Progenitor cell of endocrine pancreas (in vitro differentiated cells): ENCODE data around the gene PLXDC2. TPM values are rescaled to one million over a fixed set of nuclear protein-coding genes. Genes with fewer than 3 reads are reported as not detected.
A peak's percentile ranks its signal among the peaks of the same experiment; 100 is the strongest.

Source experiments
- DNase-seq: peaks from one replicate; pipeline ENCODE4 v3.0.0; 2021; ENCODE audit warnings: low spot score; ENCODE audit not compliant: unreplicated experiment
- H3K27ac Mint-ChIP-seq: 2 replicates; pipeline ENCODE4 v1.8.0; 2021; ENCODE audit warnings: mild to moderate bottlenecking, moderate library complexity, mixed read lengths
- H3K27me3 Mint-ChIP-seq: 2 replicates; pipeline ENCODE4 v1.8.0; 2021; ENCODE audit warnings: mixed read lengths
- H3K36me3 Mint-ChIP-seq: 2 replicates; pipeline ENCODE4 v1.8.0; 2022; ENCODE audit warnings: mixed read lengths; ENCODE audit not compliant: insufficient read depth
- H3K4me1 Mint-ChIP-seq: 2 replicates; pipeline ENCODE4 v1.8.0; 2021; ENCODE audit warnings: low read depth, mixed read lengths
- H3K4me3 Mint-ChIP-seq: 2 replicates; pipeline ENCODE4 v1.8.0; 2021; ENCODE audit warnings: low read depth, mild to moderate bottlenecking, moderate library complexity, mixed read lengths
- H3K9me3 Mint-ChIP-seq: 2 replicates; pipeline ENCODE4 v1.8.0; 2021; ENCODE audit warnings: low read depth, mixed read lengths
- total RNA-seq: library from RNA; stranded (reverse); gene quantifications from 2 replicates; pipeline ENCODE4 v1.2.1, GENCODE V29; 2021
- TF ChIP-seq, protein P1 (sequence below): fragments of 200-600 bp; sonication (generic); IDR thresholded peaks from one replicate; pipeline ENCODE4 v1.5.0; 2021; ENCODE audit warnings: antibody characterized with exemption, mild to moderate bottlenecking; ENCODE audit not compliant: unreplicated experiment

PLXDC2 gene
- total RNA-seq, 1 donor from 2014 or later: 44.3 TPM

DNA sequence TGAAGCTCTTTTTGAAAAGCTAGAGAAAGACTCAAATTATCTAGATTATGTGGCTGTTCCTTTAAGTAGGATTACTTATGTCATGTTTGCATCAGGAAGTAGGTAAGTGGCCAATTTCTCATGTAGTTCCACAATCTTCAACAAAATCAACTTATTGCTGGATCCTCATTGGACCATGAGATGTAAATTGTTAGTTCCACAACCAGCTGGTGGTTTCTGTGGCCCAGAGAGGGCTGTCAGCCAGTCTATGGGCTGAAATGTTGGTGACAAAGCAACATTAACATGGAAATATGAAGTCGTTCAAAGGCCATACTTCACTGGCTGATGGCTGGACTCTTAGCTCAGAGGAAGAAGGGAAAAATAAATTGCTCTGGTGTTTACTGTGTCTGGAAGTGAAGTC is 157.9 kb downstream of the PLXDC2 start:
- H3K27me3 Mint-ChIP-seq: no peaks in the 10 kb centered on the region
- H3K4me1 Mint-ChIP-seq: peaks cover 3% of the 10 kb centered on the region
- TF ChIP-seq, protein P1, sequence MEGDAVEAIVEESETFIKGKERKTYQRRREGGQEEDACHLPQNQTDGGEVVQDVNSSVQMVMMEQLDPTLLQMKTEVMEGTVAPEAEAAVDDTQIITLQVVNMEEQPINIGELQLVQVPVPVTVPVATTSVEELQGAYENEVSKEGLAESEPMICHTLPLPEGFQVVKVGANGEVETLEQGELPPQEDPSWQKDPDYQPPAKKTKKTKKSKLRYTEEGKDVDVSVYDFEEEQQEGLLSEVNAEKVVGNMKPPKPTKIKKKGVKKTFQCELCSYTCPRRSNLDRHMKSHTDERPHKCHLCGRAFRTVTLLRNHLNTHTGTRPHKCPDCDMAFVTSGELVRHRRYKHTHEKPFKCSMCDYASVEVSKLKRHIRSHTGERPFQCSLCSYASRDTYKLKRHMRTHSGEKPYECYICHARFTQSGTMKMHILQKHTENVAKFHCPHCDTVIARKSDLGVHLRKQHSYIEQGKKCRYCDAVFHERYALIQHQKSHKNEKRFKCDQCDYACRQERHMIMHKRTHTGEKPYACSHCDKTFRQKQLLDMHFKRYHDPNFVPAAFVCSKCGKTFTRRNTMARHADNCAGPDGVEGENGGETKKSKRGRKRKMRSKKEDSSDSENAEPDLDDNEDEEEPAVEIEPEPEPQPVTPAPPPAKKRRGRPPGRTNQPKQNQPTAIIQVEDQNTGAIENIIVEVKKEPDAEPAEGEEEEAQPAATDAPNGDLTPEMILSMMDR: no peak
- no peak for DNase-seq
- H3K4me3 Mint-ChIP-seq: no peak overlapping the region
- no peak overlapping the region for H3K27ac Mint-ChIP-seq
- peaks cover 6% of the 10 kb centered on the region for H3K36me3 Mint-ChIP-seq
- H3K9me3 Mint-ChIP-seq: peaks cover 3% of the 10 kb centered on the region

DNA sequence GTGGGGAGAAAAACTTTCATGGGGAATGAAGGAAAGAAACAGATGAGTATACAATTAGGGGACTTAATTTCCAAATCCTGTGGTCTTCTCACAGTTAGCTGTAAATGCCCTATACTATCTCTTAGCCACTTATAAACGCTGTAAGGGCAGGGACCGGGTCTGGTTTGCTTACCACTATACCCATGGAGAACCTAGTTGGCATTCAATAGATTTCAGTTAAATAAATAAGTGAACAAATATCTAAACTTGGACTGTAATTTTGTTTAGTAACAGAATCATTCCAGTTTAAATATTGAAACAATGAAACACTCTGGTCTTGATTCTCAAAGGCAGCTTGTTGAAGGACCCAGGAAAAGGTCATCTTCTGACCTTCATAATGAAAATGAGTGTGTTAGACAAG is 158.3 kb downstream of the PLXDC2 start:
- Mint-ChIP-seq H3K9me3 (peaks cover 3% of the 10 kb centered on the region), H3K4me1 (peaks cover 3% of the 10 kb centered on the region), H3K36me3 (peaks cover 6% of the 10 kb centered on the region), H3K27ac (no peak overlapping the region), H3K4me3 (no peak overlapping the region), H3K27me3 (no peaks in the 10 kb centered on the region)
- no peak for DNase-seq
- TF ChIP-seq, protein P1: no peak

DNA sequence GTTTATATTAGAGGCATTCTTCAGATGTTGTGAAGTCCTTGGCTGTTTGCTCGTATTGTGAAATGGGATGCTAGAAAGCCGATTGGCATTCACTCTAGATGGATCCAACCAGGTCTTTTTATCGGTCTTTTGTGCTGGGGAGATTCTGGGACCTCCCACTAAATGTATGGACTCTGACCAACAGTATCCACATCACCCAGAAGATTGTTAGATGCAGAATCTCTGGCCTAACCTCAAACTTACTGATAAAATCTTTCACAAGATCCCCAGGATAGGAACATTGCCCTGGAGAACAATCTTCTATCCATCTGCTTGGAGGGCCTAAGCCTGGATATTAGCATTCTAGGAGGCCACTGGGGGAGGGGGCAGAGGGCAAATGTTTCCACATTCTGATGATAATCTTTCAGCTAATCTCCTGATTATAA is 160.9 kb downstream of the PLXDC2 start:
- no peak for DNase-seq
- no peaks in the 10 kb centered on the region for H3K27me3 Mint-ChIP-seq
- TF ChIP-seq, protein P1: no peak
- H3K4me1 Mint-ChIP-seq: peaks cover 3% of the 10 kb centered on the region
- peaks cover 3% of the 10 kb centered on the region for H3K9me3 Mint-ChIP-seq
- no peak overlapping the region for H3K27ac Mint-ChIP-seq
- H3K4me3 Mint-ChIP-seq: no peak overlapping the region
- peaks cover 6% of the 10 kb centered on the region for H3K36me3 Mint-ChIP-seq

DNA sequence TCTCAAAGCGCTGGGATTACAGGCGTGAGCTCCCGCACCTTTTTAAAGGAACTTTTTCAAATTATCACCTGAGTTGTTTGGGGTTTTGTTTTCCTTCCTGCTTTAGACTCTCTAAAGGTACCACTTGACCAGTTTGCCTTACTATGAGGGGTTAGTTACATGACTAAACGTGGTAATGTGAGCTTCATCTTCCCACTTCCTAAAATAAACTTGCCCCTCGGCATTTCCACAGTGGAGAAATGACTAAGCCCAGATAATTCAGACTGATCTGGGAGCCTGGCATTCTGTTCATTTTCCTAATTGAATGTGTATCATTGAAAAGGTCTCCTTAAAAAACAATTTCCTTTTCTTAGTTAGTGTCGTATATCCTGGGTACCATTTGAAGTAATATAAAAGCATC is 163.4 kb downstream of the PLXDC2 start:
- DNase-seq: no peak
- Mint-ChIP-seq H3K4me3 (no peak overlapping the region), H3K27ac (no peak overlapping the region), H3K36me3 (peaks cover 3% of the 10 kb centered on the region), H3K4me1 (peaks cover 6% of the 10 kb centered on the region), H3K27me3 (no peaks in the 10 kb centered on the region), H3K9me3 (peaks cover 3% of the 10 kb centered on the region)
- TF ChIP-seq, protein P1: no peak

DNA sequence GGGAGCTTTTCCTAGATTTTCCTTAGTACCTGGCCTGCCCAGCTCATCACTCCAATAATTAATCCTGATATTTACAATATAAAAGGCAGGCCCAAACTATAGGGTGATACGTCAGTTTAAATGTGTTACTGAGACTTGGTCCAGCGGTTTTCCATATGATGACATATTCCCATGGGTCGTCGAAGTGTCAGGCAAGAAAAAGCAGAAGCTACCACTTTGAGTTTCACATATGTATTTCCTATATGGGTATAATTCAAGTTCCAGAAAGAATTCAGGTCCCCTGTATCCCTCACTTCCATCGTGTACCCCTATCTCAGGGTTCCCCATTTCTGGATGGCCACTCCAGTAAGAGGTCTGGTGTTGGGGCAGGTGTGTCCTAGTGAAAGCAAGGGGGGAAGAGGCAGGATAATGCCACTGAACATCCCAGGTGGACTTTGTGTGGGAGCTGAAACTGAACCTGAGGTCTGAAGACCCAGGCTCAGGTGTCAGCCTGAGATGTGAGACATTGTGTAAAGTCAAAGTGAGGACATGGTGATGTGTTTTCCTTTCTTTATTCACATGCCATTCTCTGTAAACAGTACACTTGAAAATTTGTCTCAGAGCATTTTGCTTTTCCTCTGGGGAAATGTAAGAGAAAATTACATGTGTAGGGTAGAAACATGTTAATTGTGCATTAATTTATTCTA is 167.8 kb downstream of the PLXDC2 start:
- peak overlapping the region; percentile 20 for H3K27ac Mint-ChIP-seq
- no peak overlapping the region for H3K4me3 Mint-ChIP-seq
- H3K9me3 Mint-ChIP-seq: no peaks in the 10 kb centered on the region
- peaks cover 16% of the 10 kb centered on the region for H3K4me1 Mint-ChIP-seq
- TF ChIP-seq, protein P1: no peak
- no peak for DNase-seq
- no peaks in the 10 kb centered on the region for H3K27me3 Mint-ChIP-seq
- H3K36me3 Mint-ChIP-seq: no peaks in the 10 kb centered on the region
